ENCODE measurements around the gene BCL11B.

GRCh38 chr14:99252443-99252939 is 19.5 kb downstream of the BCL11B start:
- TF ChIP-seq REST (IDR thresholded peaks at IDR 0.05; ENCODE audit: low read depth) (no peak), EP300 (IDR thresholded peaks at IDR 0.05; ENCODE audit: borderline replicate concordance) (no peak), FOXM1 (IDR thresholded peaks at IDR 0.05; ENCODE audit: borderline replicate concordance, low read depth) (no peak), CEBPB (IDR thresholded peaks at IDR 0.05) (no peak), CREB1 (IDR thresholded peaks at IDR 0.05; ENCODE audit: low read depth) (no peak), ZBTB7A (IDR thresholded peaks at IDR 0.05; ENCODE audit: low read depth) (no peak), TAF1 (IDR thresholded peaks at IDR 0.05; ENCODE audit: low read depth) (no peak), EGR1 (IDR thresholded peaks at IDR 0.05) (no peak), MAX (IDR thresholded peaks at IDR 0.05) (no peak), TCF12 (IDR thresholded peaks at IDR 0.05; ENCODE audit: low read depth) (no peak), NFIC (IDR thresholded peaks at IDR 0.05) (no peak), YY1 (IDR thresholded peaks at IDR 0.05; ENCODE audit: low read depth) (no peak)
- TF ChIP-seq, protein P1, sequence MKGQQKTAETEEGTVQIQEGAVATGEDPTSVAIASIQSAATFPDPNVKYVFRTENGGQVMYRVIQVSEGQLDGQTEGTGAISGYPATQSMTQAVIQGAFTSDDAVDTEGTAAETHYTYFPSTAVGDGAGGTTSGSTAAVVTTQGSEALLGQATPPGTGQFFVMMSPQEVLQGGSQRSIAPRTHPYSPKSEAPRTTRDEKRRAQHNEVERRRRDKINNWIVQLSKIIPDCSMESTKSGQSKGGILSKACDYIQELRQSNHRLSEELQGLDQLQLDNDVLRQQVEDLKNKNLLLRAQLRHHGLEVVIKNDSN (IDR thresholded peaks at IDR 0.05), result no peak

All from Ishikawa (cell line).